HG03342 (cell line): Measurements from ENCODE around the gene PARVA.
"Not testable (repeated sequence)": the region's sequence is repeated elsewhere in the genome, so short reads cannot be mapped to it uniquely, and the experiment has no call there.

Source experiments
- ATAC-seq: cut with Tn5 transposase; IDR thresholded peaks from one replicate; pipeline ENCODE4 v1.9.1; 2021; ENCODE audit warnings: mild to moderate bottlenecking, moderate library complexity; ENCODE audit not compliant: unreplicated experiment

Gene PARVA

GRCh38 chr11:12496181-12497025, 119.0 kb downstream of the PARVA start:
- no peak for ATAC-seq

- no peak for ATAC-seq
These were observed 120.1 kb downstream of the PARVA start for GRCh38 chr11:12497431-12497830.

DNA sequence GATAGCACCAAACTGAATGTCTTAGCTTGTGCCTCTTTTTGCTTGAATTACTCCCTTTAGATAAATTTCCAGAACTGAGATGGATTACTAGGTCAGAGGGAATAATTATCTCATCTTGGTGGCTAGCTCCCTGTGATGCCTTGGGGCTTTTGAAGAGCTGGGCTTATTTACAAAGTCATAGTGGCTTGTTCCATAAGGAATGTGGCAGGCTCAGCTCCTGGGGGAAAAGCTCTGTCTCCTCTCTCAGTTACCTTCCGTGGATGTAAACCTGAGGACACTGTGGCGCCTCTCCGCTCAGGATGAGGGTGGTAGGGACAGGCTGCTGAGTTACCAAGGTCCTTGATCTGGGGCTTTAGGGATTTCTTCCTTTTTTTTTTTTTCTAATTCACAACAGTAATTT, 121.7 kb downstream of the PARVA start:
- ATAC-seq = no peak

DNA sequence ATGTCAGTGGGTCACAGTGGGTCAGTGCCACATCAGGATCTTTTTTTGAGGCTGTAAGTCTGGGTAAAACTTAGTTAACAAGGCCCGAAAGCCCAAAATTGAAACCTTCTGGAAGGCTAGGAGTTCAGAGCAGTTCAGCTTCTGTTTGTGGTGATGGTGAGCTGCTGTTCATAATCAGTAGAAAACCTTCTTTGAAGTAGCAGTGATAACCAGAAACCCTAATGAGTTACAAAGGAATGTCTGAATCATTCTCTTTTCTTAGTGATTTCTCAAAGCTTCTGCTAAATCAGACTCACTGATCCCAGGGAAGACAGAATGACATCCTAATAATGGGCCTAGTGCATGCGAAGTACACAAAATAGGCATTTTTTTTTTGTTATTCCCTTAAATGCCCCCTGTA, 124.7 kb downstream of the PARVA start:
- no peak for ATAC-seq

GRCh38 chr11:12503039-12503484, 125.7 kb downstream of the PARVA start:
- ATAC-seq = no peak

- no peak for ATAC-seq
These were observed 126.5 kb downstream of the PARVA start for GRCh38 chr11:12503886-12504285.

GRCh38 chr11:12505183-12505582, 127.8 kb downstream of the PARVA start:
- ATAC-seq = no peak

DNA sequence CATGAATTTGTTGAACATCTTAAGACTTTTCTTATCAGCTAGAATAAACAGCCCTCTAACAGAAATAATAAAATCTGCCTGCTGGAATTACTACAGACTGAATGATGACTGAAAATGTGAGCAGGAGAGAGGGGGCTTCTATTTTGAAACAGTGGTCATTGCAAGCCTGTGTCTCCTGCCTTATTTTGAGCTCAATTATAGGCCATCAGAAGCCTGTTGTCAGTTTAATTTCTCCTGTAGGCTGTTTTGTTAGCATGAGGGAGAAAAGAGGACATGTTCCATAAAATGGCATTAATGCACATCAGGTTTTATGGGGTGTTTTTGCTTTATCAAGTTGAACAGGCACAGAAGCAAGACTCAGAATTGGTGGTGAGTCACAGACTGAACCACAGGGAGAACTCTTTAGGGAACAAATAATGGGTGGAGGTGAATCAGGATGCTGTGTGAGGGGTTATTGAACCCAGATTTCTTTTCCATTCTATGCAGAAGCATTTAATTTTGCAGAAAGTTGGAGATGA, 129.1 kb downstream of the PARVA start:
- ATAC-seq = no peak

DNA sequence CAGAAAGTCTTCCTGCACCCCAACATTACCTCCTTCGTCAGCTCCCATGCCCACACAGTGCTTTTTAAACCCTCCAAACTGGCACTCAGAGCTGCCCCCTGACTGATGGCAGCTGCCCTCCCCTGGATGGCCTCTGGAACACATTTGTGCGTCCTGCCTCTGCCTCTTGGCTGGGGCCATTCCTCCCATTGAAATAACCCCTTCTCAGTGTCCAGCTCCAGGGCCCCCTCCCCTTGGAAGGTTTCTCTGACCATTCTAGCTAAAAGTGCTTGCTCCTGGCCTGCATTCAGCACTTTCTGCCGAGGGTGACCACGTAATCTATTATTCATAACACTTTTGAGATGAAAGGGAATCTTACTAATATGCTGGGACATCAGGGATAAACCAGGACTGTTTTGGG, 130.0 kb downstream of the PARVA start:
- no peak for ATAC-seq

GRCh38 chr11:12508151-12508751, 130.9 kb downstream of the PARVA start:
- ATAC-seq = no peak

DNA sequence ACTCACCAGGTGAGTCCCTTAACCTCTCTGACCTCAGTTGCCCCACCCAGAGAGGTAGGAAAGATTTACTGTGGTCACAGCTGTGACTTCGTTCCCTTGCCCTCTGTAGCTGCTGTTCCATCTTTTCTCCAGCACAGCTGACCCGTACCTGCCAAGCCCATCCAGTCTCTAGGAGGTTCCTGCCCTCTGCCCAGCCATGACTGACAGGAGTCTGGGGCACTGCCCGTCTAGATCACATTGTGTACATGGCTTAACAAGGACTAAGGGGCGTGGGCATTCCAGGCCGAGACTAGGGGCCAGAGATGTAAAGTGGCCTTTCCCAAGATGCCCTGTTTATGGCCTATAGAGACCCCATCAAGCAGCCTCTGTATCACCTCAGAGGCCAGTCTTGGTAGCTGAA, 132.0 kb downstream of the PARVA start:
- no peak for ATAC-seq

DNA sequence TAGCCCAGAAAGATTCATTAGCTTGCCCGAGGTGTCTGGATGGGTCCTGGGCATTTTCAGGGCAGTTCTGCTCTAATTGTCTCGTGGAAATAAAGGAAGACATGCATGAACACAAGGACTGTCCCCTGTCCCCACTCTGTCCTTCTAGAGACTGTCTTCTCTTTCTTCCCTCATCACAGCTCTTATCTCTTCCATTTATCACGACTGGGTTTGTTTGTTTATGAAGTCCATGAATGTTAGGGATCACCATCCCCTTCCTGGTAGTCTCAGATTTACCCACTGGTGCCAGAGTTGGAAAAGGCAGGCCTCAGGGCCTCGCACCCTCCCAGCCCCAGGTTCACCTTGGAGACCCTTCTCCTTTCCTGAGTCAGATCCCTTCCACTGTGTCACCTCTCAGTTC, 134.8 kb downstream of the PARVA start:
- ATAC-seq = no peak

DNA sequence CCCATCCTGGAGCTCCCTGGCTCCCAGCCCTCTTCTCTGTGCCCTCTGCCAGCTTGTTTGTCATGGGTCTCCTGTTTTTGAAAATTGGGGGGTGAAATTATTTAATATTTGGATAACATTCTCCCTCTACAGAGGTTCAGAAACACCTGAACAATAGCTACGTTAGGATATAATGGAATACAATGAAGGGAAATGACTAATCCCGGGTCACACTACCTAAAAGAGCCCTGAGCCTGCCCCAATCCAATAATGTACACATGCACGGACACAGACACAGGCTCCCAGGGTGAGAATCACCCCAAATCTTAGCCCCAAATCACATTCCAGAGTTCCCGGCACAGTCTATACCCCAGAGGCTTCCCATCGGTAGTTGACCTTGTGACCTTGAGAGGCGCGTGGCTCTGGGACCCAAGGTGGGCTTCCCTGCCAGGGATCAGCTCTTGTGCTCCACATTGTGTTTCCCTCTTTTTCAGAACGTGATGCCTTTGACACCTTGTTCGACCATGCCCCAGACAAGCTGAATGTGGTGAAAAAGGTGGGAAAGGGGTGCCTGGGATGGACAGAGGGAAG, 135.5 kb downstream of the PARVA start:
- ATAC-seq = no peak

GRCh38 chr11:12516387-12517105, 139.2 kb downstream of the PARVA start:
- no peak for ATAC-seq

DNA sequence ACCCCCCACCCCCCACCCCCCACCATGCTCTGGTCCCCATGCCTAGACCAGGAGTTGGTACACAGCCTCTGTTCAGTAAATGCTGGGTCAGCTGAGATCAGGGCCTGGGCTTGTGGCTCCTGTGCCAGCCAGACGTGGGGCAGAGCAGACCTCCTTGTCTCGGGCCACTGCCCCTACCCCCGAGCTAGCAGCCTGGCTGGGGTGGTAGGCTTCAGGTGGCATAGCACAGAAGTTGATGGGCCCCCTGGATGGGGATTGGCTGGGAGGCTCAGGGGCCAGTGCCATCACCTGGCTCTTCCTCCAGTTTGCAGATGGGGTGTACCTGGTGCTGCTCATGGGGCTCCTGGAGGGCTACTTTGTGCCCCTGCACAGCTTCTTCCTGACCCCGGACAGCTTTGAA, 139.9 kb downstream of the PARVA start:
- no peak for ATAC-seq

DNA sequence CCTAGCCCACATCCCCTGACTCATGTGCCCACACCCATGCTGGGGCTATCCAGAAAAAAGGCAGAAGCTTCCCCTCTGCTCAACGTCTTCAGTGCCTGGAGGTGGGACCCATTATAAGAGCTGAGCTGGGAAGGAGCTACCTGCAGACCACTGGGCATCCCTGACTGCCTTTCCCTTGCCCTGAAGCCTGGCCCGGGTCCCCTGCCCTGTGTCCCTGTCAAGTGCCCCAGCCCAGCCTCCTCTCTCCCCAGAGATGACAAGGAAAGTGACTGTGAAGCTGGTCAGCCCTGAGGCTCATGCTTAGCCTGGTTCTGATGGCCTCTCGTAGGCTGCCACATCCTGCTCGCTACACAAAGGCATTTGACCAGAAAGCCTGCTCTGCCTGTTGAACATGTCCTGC, 140.4 kb downstream of the PARVA start:
- ATAC-seq = no peak

DNA sequence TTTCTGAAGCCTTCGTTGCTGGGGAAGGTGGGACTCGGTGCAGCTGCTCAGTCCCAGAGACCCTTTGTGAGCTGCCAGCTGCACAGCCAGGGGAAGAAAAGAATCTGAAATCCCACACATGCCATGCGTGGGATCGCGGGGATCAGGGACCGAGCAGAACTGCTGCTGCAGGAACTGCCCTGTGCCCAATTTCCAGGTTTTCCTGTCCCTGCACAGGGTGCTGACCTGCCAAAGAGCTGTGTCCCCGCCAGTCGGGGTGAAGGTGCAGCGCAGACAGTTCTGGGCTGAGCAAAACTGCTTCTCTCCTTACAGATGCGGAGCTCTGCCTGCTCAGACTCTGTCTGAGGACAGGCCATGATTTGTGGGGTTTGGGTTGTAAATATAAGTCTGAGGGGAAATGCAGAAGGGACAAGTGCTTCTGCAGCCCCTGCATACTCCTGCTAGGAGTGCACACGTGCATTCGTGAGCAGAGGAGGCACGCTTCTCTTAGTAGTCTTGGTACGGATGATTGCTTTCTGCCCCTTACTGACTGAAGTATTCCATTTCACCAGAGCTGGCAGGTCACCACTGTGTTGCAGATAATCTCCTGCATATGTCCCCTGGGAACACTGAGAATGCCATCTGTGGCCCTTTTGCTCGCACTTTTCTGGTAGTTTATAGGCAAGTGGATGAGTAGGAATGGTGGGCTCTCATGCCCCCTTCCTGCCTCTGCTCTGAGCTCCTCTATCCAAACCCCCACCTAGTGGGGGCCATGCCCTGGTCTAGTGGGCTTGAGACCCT, 141.4 kb downstream of the PARVA start:
- ATAC-seq = no peak

- no peak for ATAC-seq
These were observed 142.7 kb downstream of the PARVA start for GRCh38 chr11:12520054-12520453.

DNA sequence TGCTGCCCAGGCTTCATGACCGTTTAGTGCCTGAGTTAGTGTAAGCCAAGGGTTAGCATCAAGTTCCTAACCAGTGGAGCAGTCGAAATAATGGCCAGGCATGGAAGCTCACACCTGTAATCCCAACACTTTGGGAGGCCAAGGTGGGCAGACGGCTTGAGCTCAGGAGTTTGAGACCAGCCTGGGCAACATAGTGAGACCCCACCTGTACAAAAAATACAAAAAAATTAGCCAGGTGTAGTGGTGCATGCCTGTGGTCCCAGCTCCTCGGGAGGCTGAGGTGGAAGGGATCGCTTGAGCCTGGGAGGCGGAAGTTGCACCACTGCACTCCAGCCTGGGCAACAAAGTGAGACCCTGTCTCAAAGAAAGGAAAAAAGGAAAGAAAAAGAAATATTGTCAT, 143.2 kb downstream of the PARVA start:
- not testable (repeated sequence) for ATAC-seq

- ATAC-seq = no peak
These were observed 146.0 kb downstream of the PARVA start for GRCh38 chr11:12523180-12523924.
